Measurements from ENCODE around the gene PLXNB1.

Gene PLXNB1

GRCh38 chr3:48472673-48472922 lies 42.7 kb upstream of the PLXNB1 start:
- Histone ChIP-seq H3K36me3 (ENCODE audit: control insufficient read depth in 1 of 2, insufficient read depth in 2 of 2, low read length in 2 of 2) (peaks cover 12 to 27% of the 10 kb centered on the region in 2 donors), H3K4me1 (ENCODE audit: control insufficient read depth in 1 of 2, insufficient read depth in 2 of 2, low read length in 2 of 2) (peaks cover 18 to 49% of the 10 kb centered on the region in 2 donors), H3K9me3 (ENCODE audit: control insufficient read depth in 1 of 2, low read length in 2 of 2) (no peaks in the 10 kb centered on the region), H3K27me3 (ENCODE audit: low read depth, low read length) (no peaks in the 10 kb centered on the region), H3K4me3 (ENCODE audit: low read depth in 1 of 2, low read length in 2 of 2) (peak overlapping the region; percentile 84 to 99), H3K27ac (ENCODE audit: low read length) (peak overlapping the region; percentile 99)

- Histone ChIP-seq H3K9me3 (ENCODE audit: control insufficient read depth in 1 of 2, low read length in 2 of 2) (no peaks in the 10 kb centered on the region), H3K36me3 (ENCODE audit: control insufficient read depth in 1 of 2, insufficient read depth in 2 of 2, low read length in 2 of 2) (peaks cover 18 to 35% of the 10 kb centered on the region in 2 donors), H3K4me3 (ENCODE audit: low read depth in 1 of 2, low read length in 2 of 2) (no peak overlapping the region), H3K4me1 (ENCODE audit: control insufficient read depth in 1 of 2, insufficient read depth in 2 of 2, low read length in 2 of 2) (peaks cover 27 to 64% of the 10 kb centered on the region in 2 donors), H3K27ac (ENCODE audit: low read length) (peak overlapping the region; percentile 45), H3K27me3 (ENCODE audit: low read depth, low read length) (no peaks in the 10 kb centered on the region)
These were observed 40.4 kb upstream of the PLXNB1 start for GRCh38 chr3:48470286-48470685.

- peaks cover 18 to 37% of the 10 kb centered on the region in 2 donors for H3K36me3 ChIP-seq (ENCODE audit: control insufficient read depth in 1 of 2, insufficient read depth in 2 of 2, low read length in 2 of 2)
- H3K9me3 ChIP-seq (ENCODE audit: control insufficient read depth in 1 of 2, low read length in 2 of 2): no peaks in the 10 kb centered on the region
- peaks cover 31 to 72% of the 10 kb centered on the region in 2 donors for H3K4me1 ChIP-seq (ENCODE audit: control insufficient read depth in 1 of 2, insufficient read depth in 2 of 2, low read length in 2 of 2)
- H3K27ac ChIP-seq (ENCODE audit: low read length): no peak overlapping the region
- H3K27me3 ChIP-seq (ENCODE audit: low read depth, low read length): no peaks in the 10 kb centered on the region
- no peak overlapping the region for H3K4me3 ChIP-seq (ENCODE audit: low read depth in 1 of 2, low read length in 2 of 2)
These were observed 39.4 kb upstream of the PLXNB1 start for GRCh38 chr3:48469046-48469915.

DNA sequence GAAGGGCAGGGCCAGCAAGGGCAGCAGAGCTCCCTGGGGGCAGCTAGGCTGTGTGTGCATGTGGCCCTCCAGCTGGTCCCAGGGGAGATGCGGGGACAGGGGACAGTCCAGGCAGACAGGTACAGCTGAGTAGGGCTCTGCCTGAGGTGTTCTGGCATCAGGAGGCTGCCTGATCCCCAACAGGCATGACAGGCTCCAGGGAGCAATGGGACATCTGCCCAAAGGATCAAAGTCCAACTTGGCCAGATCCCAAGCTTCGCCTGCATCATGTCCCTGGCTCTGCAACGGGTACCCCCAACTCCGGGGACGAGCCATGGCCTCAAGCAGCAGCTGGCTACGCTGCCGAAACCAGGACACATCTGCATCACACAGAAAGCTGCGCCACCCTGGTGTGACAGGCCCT lies 38.4 kb upstream of the PLXNB1 start:
- no peaks in the 10 kb centered on the region for H3K9me3 ChIP-seq (ENCODE audit: control insufficient read depth in 1 of 2, low read length in 2 of 2)
- peak overlapping the region; percentile 99 for H3K27ac ChIP-seq (ENCODE audit: low read length)
- H3K4me1 ChIP-seq (ENCODE audit: control insufficient read depth in 1 of 2, insufficient read depth in 2 of 2, low read length in 2 of 2): peaks cover 28 to 68% of the 10 kb centered on the region in 2 donors
- H3K36me3 ChIP-seq (ENCODE audit: control insufficient read depth in 1 of 2, insufficient read depth in 2 of 2, low read length in 2 of 2): peaks cover 18 to 45% of the 10 kb centered on the region in 2 donors
- H3K27me3 ChIP-seq (ENCODE audit: low read depth, low read length): no peaks in the 10 kb centered on the region
- H3K4me3 ChIP-seq (ENCODE audit: low read depth in 1 of 2, low read length in 2 of 2): no peak overlapping the region

- Histone ChIP-seq H3K27me3 (ENCODE audit: low read depth, low read length) (no peaks in the 10 kb centered on the region), H3K27ac (ENCODE audit: low read length) (peak overlapping the region; percentile 99), H3K4me3 (ENCODE audit: low read depth in 1 of 2, low read length in 2 of 2) (peak overlapping the region; percentile 68 to 80), H3K9me3 (ENCODE audit: control insufficient read depth in 1 of 2, low read length in 2 of 2) (no peaks in the 10 kb centered on the region), H3K36me3 (ENCODE audit: control insufficient read depth in 1 of 2, insufficient read depth in 2 of 2, low read length in 2 of 2) (peaks cover 20 to 41% of the 10 kb centered on the region in 2 donors), H3K4me1 (ENCODE audit: control insufficient read depth in 1 of 2, insufficient read depth in 2 of 2, low read length in 2 of 2) (peaks cover 27 to 67% of the 10 kb centered on the region in 2 donors)
These were observed 37.8 kb upstream of the PLXNB1 start for GRCh38 chr3:48467473-48468267.

- Histone ChIP-seq H3K9me3 (ENCODE audit: control insufficient read depth in 1 of 2, low read length in 2 of 2) (no peaks in the 10 kb centered on the region), H3K27ac (ENCODE audit: low read length) (peak overlapping the region; percentile 99), H3K27me3 (ENCODE audit: low read depth, low read length) (no peaks in the 10 kb centered on the region), H3K4me3 (ENCODE audit: low read depth in 1 of 2, low read length in 2 of 2) (peak overlapping the region; percentile 68 to 80), H3K36me3 (ENCODE audit: control insufficient read depth in 1 of 2, insufficient read depth in 2 of 2, low read length in 2 of 2) (peaks cover 20 to 41% of the 10 kb centered on the region in 2 donors), H3K4me1 (ENCODE audit: control insufficient read depth in 1 of 2, insufficient read depth in 2 of 2, low read length in 2 of 2) (peaks cover 27 to 67% of the 10 kb centered on the region in 2 donors)
These were observed 37.2 kb upstream of the PLXNB1 start for GRCh38 chr3:48467110-48467454.

DNA sequence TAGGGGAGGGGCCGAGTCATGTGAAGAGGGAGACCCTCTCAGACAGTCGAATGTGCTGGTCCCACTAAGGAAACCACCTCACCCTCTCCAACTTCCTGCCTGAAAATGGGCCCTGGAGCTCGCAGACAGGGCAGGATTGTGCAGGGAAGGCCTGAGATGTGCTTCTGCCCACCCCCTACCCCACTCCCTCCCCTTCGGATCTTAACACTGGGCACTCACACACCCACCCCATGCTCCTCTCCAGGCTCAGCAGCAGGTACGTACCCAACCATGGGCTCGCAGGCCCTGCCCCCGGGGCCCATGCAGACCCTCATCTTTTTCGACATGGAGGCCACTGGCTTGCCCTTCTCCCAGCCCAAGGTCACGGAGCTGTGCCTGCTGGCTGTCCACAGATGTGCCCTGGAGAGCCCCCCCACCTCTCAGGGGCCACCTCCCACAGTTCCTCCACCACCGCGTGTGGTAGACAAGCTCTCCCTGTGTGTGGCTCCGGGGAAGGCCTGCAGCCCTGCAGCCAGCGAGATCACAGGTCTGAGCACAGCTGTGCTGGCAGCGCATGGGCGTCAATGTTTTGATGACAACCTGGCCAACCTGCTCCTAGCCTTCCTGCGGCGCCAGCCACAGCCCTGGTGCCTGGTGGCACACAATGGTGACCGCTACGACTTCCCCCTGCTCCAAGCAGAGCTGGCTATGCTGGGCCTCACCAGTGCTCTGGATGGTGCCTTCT lies 36.7 kb upstream of the PLXNB1 start:
- Histone ChIP-seq H3K4me1 (ENCODE audit: control insufficient read depth in 1 of 2, insufficient read depth in 2 of 2, low read length in 2 of 2) (peaks cover 27 to 63% of the 10 kb centered on the region in 2 donors), H3K36me3 (ENCODE audit: control insufficient read depth in 1 of 2, insufficient read depth in 2 of 2, low read length in 2 of 2) (peaks cover 20 to 41% of the 10 kb centered on the region in 2 donors), H3K27me3 (ENCODE audit: low read depth, low read length) (no peaks in the 10 kb centered on the region), H3K9me3 (ENCODE audit: control insufficient read depth in 1 of 2, low read length in 2 of 2) (no peaks in the 10 kb centered on the region), H3K4me3 (ENCODE audit: low read depth in 1 of 2, low read length in 2 of 2) (peak overlapping the region; percentile 68 to 80), H3K27ac (ENCODE audit: low read length) (peak overlapping the region; percentile 99)

GRCh38 chr3:48465531-48466378 lies 35.9 kb upstream of the PLXNB1 start:
- H3K27ac ChIP-seq (ENCODE audit: low read length): peak overlapping the region; percentile 99
- H3K4me1 ChIP-seq (ENCODE audit: control insufficient read depth in 1 of 2, insufficient read depth in 2 of 2, low read length in 2 of 2): peaks cover 27 to 55% of the 10 kb centered on the region in 2 donors
- no peaks in the 10 kb centered on the region for H3K27me3 ChIP-seq (ENCODE audit: low read depth, low read length)
- H3K9me3 ChIP-seq (ENCODE audit: control insufficient read depth in 1 of 2, low read length in 2 of 2): no peaks in the 10 kb centered on the region
- H3K36me3 ChIP-seq (ENCODE audit: control insufficient read depth in 1 of 2, insufficient read depth in 2 of 2, low read length in 2 of 2): peaks cover 27 to 49% of the 10 kb centered on the region in 2 donors
- H3K4me3 ChIP-seq (ENCODE audit: low read depth in 1 of 2, low read length in 2 of 2): peak overlapping the region; percentile 68 to 80

DNA sequence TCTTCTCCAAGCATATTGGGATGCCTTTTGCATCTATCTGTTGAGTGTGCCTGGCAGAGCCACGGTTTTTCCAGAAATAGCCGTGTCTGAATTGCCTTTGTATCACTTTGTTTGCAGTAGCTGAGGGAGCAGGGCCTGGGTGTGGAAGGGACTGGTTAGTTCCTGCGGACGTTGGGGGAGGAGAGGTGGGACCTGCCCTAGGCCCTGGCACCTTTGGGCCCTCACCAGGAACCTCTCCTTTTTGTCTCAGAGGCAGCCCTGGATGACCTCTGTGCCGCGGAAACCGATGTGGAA lies 35.3 kb upstream of the PLXNB1 start:
- peaks cover 32 to 55% of the 10 kb centered on the region in 2 donors for H3K36me3 ChIP-seq (ENCODE audit: control insufficient read depth in 1 of 2, insufficient read depth in 2 of 2, low read length in 2 of 2)
- H3K27me3 ChIP-seq (ENCODE audit: low read depth, low read length): no peaks in the 10 kb centered on the region
- H3K4me1 ChIP-seq (ENCODE audit: control insufficient read depth in 1 of 2, insufficient read depth in 2 of 2, low read length in 2 of 2): peaks cover 26 to 49% of the 10 kb centered on the region in 2 donors
- H3K4me3 ChIP-seq (ENCODE audit: low read depth in 1 of 2, low read length in 2 of 2): no peak overlapping the region
- H3K9me3 ChIP-seq (ENCODE audit: control insufficient read depth in 1 of 2, low read length in 2 of 2): no peaks in the 10 kb centered on the region
- peak overlapping the region; percentile 99 for H3K27ac ChIP-seq (ENCODE audit: low read length)

GRCh38 chr3:48464713-48465221 lies 34.9 kb upstream of the PLXNB1 start:
- Histone ChIP-seq H3K9me3 (ENCODE audit: control insufficient read depth in 1 of 2, low read length in 2 of 2) (no peaks in the 10 kb centered on the region), H3K27me3 (ENCODE audit: low read depth, low read length) (no peaks in the 10 kb centered on the region), H3K36me3 (ENCODE audit: control insufficient read depth in 1 of 2, insufficient read depth in 2 of 2, low read length in 2 of 2) (peaks cover 34 to 59% of the 10 kb centered on the region in 2 donors), H3K4me1 (ENCODE audit: control insufficient read depth in 1 of 2, insufficient read depth in 2 of 2, low read length in 2 of 2) (peaks cover 22 to 45% of the 10 kb centered on the region in 2 donors), H3K27ac (ENCODE audit: low read length) (peak overlapping the region; percentile 99), H3K4me3 (ENCODE audit: low read depth in 1 of 2, low read length in 2 of 2) (no peak overlapping the region)

Data from muscle layer of duodenum (tissue), 2 donors.